Transverse colon (tissue), 4 donors: Measurements from ENCODE around the gene TMEM156. TPM values are rescaled to one million over a fixed set of nuclear protein-coding genes. Genes with fewer than 3 reads are reported as not detected.

ENCODE experiments used
- DNase-seq: peaks from one replicate; pipeline ENCODE4 v3.0.0-alpha.2; 2019
- H3K27ac ChIP-seq, 4 donors: fragments of 200-600 bp; sonication (generic); 2 replicates each; pipeline ENCODE4 v1.5.1; 2016 to 2018; ENCODE audit warnings: inconsistent platforms in 4 of 4
- H3K27me3 ChIP-seq: fragments of 200-600 bp; sonication (generic); 2 replicates; pipeline ENCODE4 v1.5.1; 2017; ENCODE audit warnings: inconsistent platforms
- H3K36me3 ChIP-seq, 4 donors: fragments of 200-600 bp; sonication (generic); 2 replicates each; pipeline ENCODE4 v1.5.1; 2017 to 2019; ENCODE audit warnings: inconsistent platforms in 4 of 4
- H3K4me1 ChIP-seq, 4 donors: fragments of 200-600 bp; sonication (generic); 2 replicates each; pipeline ENCODE4 v1.5.1; 2017 to 2020; ENCODE audit warnings: inconsistent platforms in 4 of 4
- H3K4me3 ChIP-seq, 4 donors: fragments of 200-600 bp; sonication (generic); 1 replicate in 1 of 4; 2 replicates in 3 of 4; pipeline versions ENCODE4 v1.5.1 to v1.6.1; 2017 to 2019; ENCODE audit warnings: inconsistent platforms in 4 of 4
- H3K9me3 ChIP-seq, 2 donors: fragments of 200-600 bp; sonication (generic); 2 replicates each; pipeline ENCODE4 v1.5.1; 2017 to 2019; ENCODE audit warnings: inconsistent platforms in 2 of 2
- CTCF ChIP-seq, 5 experiments: fragments of 200-600 bp in 3 of 5; fragments of 450-650 bp in 2 of 5; sonication (generic) in 3 of 5; IDR thresholded peaks; 1 replicate in 2 of 5; 2 replicates in 3 of 5; pipeline ENCODE4 v1.5.1; 2016 to 2017; ENCODE audit warnings: antibody characterized with exemption in 5 of 5, inconsistent platforms in 3 of 5, mild to moderate bottlenecking in 2 of 5, moderate library complexity in 1 of 5
- EP300 ChIP-seq: sonication (generic); formaldehyde crosslinking; IDR thresholded peaks from one replicate; pipeline ENCODE4 v1.6.1; 2017; ENCODE audit warnings: antibody characterized with exemption, low read depth
- POLR2A ChIP-seq: fragments of 450-650 bp; IDR thresholded peaks from one replicate; pipeline ENCODE4 v1.6.1; 2016; ENCODE audit warnings: antibody characterized with exemption, mild to moderate bottlenecking, moderate library complexity
- POLR2AphosphoS5 ChIP-seq, 3 donors: sonication (generic); formaldehyde crosslinking; IDR thresholded peaks; one replicate each; pipeline ENCODE4 v1.6.1; 2016; ENCODE audit warnings: antibody characterized with exemption in 3 of 3
- WGBS, 2 donors: methylation state at CpG; one replicate each; pipeline ENCODE4 v1.1.5; 2018; ENCODE audit warnings: low coverage in 1 of 2; 5-methylcytosine and 5-hydroxymethylcytosine counted together
- in situ Hi-C, 4 donors: fragments of 200-750 bp; cut with MboI; loops; one replicate each; pipeline versions ENCODE4 v1.15.0 to v1.15.1; 2017; ENCODE audit warnings: low sequenced_read_pairs in 3 of 4, low pct_ligation_motif_present in 1 of 4, low pct_unique_long_range_greater_than_20kb in 1 of 4
- intact Hi-C: fragments of 100-400 bp; cut with DNase I; formaldehyde crosslinking; loops from one replicate; pipeline ENCODE4 v1.15.1; 2023; ENCODE audit warnings: low total_unique reads
- total RNA-seq, 4 donors: library from RNA; depleted of rRNA; stranded (reverse); fragments of >200 nt; gene quantifications; one replicate each; pipeline ENCODE4 v1.1.0, GENCODE V29; 2016

TMEM156 gene
- total RNA-seq, 4 donors from 2014 or later = 0.96 to 2.9 TPM; not detected in 2

- 80% methylated on average over 1 of the region's 1 CpG; no CpG with 5 or more reads in 1 of the 2 donors for WGBS, 2 donors
- intact Hi-C loops (no loop called here), in situ Hi-C loops (no loop called here)
- no peaks in the 10 kb centered on the region for H3K27me3 ChIP-seq
- H3K36me3 ChIP-seq = peaks cover 0 to 32% (median 14%) of the 10 kb centered on the region in 4 donors
- H3K4me3 ChIP-seq = no peak overlapping the region
- TF ChIP-seq CTCF (IDR thresholded peaks at IDR 0.05) = no peak
- TF ChIP-seq EP300 = no peak
- TF ChIP-seq POLR2AphosphoS5 (IDR thresholded peaks at IDR 0.05) = no peak
- TF ChIP-seq POLR2A = no peak
- peaks cover 0 to 4% (median 0%) of the 10 kb centered on the region in 4 donors for H3K4me1 ChIP-seq
- no peaks in the 10 kb centered on the region for H3K9me3 ChIP-seq
- H3K27ac ChIP-seq = no peak overlapping the region
- no peak for DNase-seq
These were observed 93.0 kb downstream of the TMEM156 start for GRCh38 chr4:38939165-38939564.

- intact Hi-C loops = no loop called here
- H3K36me3 ChIP-seq = peaks cover 0 to 58% (median 27%) of the 10 kb centered on the region in 4 donors
These were observed 96.7 kb downstream of the TMEM156 start for GRCh38 chr4:38935391-38936073.

GRCh38 chr4:38931125-38931524, 101.1 kb downstream of the TMEM156 start:
- Histone ChIP-seq H3K36me3 (peaks cover 0 to 45% (median 18%) of the 10 kb centered on the region in 4 donors), H3K9me3 (no peaks in the 10 kb centered on the region), H3K27ac (peak overlapping the region; percentile 41 to 76 (median 58)), H3K4me1 (peaks cover 0 to 8% (median 1%) of the 10 kb centered on the region in 4 donors), H3K4me3 (no peak overlapping the region), H3K27me3 (no peaks in the 10 kb centered on the region)
- 79 to 87% methylated on average over 5 of the region's 5 CpGs for WGBS, 2 donors
- no peak for DNase-seq
- TF ChIP-seq CTCF (IDR thresholded peaks at IDR 0.05) = no peak
- no peak for TF ChIP-seq POLR2AphosphoS5 (IDR thresholded peaks at IDR 0.05)
- in situ Hi-C loops = no loop called here
- intact Hi-C loops = no loop called here

More at GRCh38 chr4:38935391-38936073, 96.7 kb downstream of the TMEM156 start:
- DNase-seq = no peak
- no peak overlapping the region for H3K4me3 ChIP-seq
- H3K27ac ChIP-seq = peak overlapping the region in 3 of 4 donors; percentile 30 to 56 (median 50)
- no peaks in the 10 kb centered on the region for H3K4me1 ChIP-seq
- H3K27me3 ChIP-seq = no peaks in the 10 kb centered on the region
- in situ Hi-C loops = no loop called here
- no peaks in the 10 kb centered on the region for H3K9me3 ChIP-seq
- 77 to 84% methylated on average over 5 of the region's 5 CpGs for WGBS, 2 donors
- no peak for TF ChIP-seq CTCF (IDR thresholded peaks at IDR 0.05)
- no peak for TF ChIP-seq POLR2AphosphoS5 (IDR thresholded peaks at IDR 0.05)

- H3K4me3 ChIP-seq = no peak overlapping the region
- no peaks in the 10 kb centered on the region for H3K27me3 ChIP-seq
- in situ Hi-C loops = no loop called here
- H3K9me3 ChIP-seq = no peaks in the 10 kb centered on the region
- peaks cover 0 to 44% (median 18%) of the 10 kb centered on the region in 4 donors for H3K36me3 ChIP-seq
- DNase-seq = no peak
- WGBS, 2 donors = 71 to 73% methylated on average over 6 of the region's 6 CpGs
- peak; percentile 41 to 77 (median 67) for TF ChIP-seq POLR2AphosphoS5 (IDR thresholded peaks at IDR 0.05)
- TF ChIP-seq POLR2A = no peak
- TF ChIP-seq EP300 = peak; percentile 50
- peak overlapping the region; percentile 41 to 76 (median 58) for H3K27ac ChIP-seq
- H3K4me1 ChIP-seq = peaks cover 0 to 12% (median 4%) of the 10 kb centered on the region in 4 donors
- intact Hi-C loops = no loop called here
These were observed 101.5 kb downstream of the TMEM156 start for GRCh38 chr4:38930707-38931106.
